Activated CD8-positive, alpha-beta memory T cell treated with anti-CD3 and anti-CD28 coated beads, Interleukin-2, amount 50 U/mL, for 24 hours (primary cell): ENCODE results near the gene AXIN1.
"Not testable (repeated sequence)": the region's sequence is repeated elsewhere in the genome, so short reads cannot be mapped to it uniquely, and the experiment has no call there.

ENCODE experiments used
- DNase-seq: peaks from one replicate; pipeline ENCODE4 v3.0.0-alpha.2; 2020; ENCODE audit errors: extremely low read depth

The AXIN1 gene

GRCh38 chr16:354291-354881 lies 1.9 kb upstream of the AXIN1 start:
- no peak for DNase-seq

DNA sequence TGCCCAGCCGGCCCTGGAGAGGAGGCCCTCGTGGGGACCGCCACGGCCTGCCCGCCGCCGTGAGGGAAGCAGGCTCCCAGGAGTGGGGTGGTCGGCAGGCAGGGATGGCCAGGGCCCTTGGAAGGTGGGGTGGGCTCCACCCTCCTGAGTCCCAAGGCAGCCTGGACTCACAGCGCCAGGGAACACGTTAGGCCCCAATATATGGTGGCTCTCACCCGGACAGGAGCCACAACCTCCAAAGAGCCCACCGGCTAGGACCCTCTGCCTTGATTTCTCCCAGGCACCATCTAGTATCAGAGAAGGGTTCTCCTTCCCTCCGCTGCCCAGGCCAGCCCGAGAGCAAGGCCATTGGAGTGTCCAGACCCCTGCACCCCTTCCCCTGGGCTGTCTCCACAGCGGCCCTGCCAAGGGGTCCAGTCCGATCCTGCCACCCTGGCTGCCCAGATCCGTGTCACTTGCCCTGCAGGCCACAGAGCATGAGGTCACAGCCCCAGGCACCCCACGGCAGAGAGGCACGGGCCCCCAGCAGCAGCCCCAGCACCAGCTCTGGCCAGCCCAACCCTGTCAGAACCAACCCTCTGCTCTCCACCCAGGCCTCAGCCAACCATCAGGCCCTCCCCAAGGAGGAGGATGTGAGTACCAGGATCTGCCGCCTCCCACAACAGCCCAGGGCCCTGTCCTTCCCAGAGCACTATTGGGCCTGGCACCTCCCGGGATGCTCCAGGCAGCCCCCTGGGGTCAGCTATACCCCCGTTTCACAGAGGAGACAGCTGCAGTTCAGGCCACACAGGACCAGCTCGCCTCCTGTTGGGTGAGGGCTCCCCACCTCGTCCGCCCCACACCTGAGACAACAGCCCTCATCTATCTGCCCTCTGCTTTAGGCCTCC lies 1.1 kb upstream of the AXIN1 start:
- DNase-seq: no peak

DNA sequence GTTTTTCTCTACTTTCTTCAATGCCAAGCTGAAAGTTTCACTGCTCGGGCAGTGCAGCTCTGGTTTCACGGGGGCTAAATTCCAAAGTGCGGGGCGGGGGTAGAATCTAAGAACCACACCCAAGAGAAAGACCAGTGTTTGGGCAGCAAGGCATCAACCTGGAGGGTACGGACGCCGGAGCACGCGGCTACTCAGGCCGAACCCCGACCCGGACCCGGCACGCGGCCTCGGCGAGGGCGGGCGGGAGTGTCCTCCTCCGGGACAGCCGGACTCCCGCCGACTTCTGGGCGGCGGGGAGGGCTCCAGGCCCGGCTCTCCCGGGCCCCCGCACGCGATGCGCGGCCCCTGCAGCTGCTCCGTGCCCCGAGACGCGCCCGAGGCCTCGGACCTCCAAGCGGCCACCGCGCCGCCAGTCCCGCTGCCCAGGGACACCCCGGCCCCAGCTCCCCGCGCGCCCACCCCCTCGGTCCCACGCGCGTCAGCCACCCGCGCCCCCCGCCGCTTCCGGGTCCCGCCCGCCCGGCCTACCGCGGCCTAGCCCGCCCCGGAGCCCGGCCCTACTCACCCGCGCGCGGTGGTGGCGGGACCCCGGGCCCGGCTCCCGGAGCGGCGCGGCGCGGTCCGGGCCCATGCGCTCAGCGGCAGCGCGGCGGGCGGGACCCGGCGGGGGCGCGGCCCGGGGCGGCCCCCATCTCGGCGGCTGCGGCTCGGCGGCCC lies 561 bp downstream of the AXIN1 start:
- DNase-seq: no peak

- no peak for DNase-seq
Measured at GRCh38 chr16:350203-350602, 2.3 kb downstream of the AXIN1 start.

DNA sequence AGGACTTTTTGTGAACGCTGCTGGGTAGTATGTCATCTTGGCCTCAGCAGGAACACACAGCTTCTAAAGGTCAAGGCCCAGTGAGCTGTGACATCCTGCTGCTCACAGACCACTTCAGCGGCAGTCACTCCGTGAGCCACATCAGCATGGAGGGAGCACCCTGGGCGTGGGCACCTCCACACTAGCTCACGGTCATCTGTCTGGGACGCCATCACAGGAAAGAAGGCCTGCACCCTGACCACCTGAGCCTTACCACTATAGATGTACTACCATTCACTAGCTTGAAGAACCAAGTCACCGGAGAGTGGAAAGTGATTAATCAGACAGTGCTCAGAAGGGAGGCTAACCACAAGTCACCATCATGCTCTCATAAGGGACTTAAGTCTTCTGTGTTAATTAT lies 3.3 kb downstream of the AXIN1 start:
- DNase-seq: no peak

DNA sequence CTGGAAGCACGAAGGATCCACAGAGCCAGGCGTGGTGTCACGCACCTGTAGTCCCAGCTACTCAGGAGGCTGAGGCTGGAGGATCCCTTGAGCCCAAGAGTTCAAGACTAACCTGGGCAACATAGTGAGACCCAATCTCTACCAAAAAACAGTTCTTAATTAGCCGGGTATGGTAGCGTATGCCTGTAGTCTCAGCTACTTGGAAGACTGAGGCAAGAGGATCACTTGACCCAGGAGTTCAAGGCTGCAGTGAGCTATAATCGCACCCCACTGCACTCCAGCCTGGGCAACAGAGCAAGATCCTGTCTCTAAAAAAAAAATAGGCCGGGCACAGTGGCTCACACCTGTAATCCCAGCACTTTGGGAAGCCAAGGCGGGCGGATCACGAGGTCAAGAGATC lies 4.0 kb downstream of the AXIN1 start:
- DNase-seq: not testable (repeated sequence)

DNA sequence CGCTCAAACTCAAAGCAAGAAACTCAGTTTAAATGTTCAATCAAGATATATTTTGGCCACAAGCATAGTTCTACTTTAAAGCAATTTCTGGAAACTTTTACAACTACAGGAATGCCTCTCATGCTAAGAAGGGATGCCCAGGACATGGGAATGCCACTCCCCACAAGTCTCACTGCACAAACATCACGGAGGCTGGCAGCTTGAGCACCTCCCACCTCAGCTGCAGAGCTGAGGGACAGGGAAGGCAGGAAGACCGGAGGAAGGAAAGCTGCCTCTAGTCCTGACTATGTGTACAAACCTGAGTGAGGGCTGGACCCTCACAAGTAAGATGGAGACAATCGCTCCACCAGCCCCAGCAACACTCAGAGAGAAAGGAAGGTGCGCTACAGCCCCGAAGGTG lies 5.3 kb downstream of the AXIN1 start:
- no peak for DNase-seq

DNA sequence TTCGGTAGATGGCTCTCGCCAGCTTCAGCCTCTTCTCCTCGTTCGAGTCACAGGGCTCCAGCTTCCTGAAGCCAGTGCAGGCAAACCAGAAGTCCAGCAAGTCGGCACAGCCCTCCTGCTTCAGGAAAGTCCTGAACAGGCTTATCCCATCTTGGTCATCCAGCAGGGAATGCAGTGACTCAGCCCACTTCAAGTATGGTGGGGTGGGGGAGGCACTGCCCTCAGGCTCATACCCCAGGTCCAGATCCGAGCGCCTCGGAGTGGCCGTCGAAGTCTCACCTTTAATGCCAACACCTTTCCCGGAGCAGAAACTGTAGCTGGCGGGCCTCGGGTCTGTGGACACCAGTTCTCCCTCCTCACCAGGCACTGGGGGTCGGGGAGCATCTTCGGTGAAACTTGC lies 5.9 kb downstream of the AXIN1 start:
- DNase-seq: no peak

- no peak for DNase-seq
Measured at GRCh38 chr16:345772-346171, 6.8 kb downstream of the AXIN1 start.

DNA sequence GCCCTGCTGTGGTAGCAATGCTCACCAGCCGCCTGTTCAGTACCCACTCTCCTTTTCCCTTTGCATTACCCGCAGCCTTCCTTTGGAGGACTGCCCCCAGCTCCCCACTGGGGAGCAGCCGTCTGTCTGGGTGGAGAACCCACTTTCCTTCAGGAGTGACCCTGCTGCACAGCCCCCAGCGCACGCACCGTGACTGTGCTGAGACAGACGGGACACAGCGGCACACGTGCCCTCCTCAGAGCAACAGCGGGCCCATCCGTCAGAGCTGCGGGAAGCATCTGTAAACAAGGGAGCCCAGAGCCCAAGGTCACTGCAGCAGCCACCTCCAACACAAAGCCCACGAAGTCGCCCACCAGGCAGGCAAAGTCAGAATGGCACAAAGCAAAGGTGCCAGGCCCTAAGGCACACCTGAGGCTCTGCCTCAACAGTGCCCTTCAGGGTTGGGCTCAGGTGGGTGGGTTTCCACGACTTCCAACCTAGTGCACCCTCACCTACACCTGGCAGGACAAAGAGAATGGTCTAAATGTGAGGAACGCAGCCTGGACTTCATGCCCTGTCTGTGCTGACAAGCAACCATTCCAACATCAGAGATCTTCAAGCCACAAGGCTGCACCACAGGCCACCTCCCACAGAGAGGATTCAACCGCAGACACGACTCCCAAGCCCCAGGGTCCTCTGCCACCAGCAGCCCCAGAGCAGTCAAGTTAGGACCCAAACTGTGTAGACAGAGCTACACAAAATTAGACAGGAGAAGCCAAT lies 9.9 kb downstream of the AXIN1 start:
- no peak for DNase-seq

DNA sequence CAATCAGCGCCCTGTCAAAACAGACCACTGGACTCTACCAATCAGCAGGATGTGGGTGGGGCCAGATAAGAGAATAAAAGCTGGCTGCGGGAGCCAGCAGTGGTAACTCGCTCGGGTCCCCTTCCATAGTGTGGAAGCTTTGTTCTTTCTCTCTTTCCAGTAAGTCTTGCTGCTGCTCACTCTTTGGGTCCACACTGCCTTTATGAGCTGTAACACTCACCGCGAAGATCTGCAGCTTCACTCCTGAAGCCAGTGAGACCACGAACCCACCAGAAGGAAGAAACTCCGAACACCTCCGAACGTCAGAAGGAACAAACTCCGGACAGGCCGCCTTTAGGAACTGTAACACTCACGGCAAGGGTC lies 10.6 kb downstream of the AXIN1 start:
- not testable (repeated sequence) for DNase-seq

DNA sequence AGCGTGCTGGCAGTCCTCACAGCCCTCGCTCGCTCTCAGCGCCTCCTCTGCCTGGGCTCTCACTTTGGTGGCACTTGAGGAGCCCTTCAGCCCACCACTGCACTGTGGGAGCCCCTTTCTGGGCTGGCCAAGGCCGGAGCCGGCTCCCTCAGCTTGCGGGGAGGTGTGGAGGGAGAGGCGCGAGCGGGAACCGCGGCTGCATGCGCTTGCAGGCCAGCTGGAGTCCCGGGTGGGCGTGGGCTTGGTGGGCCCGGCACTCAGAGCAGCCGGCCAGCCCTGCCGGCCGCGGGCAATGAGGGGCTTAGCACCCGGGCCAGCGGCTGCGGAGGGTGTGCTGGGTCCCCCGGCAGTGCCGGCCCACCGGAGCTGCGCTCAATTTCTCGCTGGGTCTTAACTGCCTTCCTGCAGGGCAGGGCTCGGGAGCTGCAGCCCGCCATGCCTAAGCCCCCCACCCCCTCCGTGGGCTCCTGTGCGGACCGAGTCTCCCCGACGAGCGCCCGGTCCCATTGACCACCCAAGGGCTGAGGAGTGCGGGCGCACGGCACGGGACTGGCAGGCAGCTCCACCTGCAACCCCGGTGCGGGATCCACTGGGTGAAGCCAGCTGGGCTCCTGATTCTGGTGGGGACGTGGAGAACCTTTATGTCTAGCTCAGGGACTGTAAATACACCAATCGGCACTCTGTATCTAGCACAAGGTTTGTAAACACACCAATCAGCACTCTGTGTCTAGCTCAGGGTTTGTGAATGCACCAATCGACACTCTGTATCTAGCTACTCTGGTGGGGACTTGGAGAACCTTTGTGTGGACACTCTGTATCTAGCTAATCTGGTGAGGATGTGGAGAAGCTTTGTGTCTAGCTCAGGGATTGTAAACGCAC lies 11.2 kb downstream of the AXIN1 start:
- not testable (repeated sequence) for DNase-seq

DNA sequence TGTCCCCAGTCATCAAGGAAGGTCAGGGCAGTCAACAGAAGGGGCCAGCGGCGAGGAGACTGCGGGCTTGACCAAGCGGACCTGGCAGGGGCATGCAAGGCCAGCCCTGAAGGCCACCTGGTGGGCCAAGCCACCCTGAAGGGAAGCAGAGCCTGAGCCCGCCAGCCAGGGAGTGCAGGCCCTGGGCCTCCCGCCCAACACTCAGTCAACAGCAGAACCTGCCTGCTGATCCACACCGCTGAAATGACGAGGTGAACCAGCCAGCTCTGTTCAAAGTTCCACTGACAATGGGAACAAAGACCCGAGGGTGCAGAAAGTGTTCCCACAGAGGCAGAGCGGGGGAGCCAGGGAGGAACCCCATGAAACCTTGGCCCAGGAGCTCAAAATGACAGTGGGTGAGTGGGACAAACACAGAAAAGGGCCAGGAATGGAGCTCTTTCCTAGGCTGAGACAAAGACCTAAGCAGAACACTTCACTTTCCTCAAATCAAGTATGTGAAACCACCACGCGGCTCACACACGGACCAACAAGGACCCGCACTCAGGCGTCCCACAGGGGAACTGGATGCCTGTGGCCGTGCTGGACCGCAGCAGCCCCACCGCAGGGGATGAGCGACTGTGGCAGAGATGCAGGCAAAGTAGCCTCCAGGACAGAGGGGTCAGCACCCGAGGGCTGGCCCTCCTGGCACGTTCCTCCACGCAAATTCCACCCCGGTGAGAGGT lies 12.0 kb downstream of the AXIN1 start:
- no peak for DNase-seq

- no peak for DNase-seq
Measured at GRCh38 chr16:339680-340079, 12.8 kb downstream of the AXIN1 start.

- DNase-seq: no peak
Measured at GRCh38 chr16:337975-338575, 14.4 kb downstream of the AXIN1 start.

DNA sequence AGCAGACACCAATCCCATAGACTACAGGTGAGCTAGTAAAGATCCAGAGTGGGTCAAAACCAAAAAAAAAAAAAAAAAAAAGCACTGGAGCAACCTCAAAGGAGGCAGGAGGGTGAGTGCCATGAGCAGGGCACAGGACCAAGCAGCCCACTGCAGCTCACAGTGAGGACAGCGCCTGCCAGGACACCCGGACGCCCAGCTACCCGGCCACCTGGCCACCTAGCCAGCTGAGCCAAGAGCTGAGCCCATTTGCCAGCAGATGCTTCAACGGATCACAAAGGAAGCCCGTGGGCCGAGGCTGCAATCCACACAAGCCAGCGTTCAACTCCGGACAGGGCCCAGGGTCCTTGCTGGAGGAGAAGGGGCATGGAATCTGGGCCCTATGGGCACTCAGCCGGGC lies 15.1 kb downstream of the AXIN1 start:
- no peak for DNase-seq

GRCh38 chr16:336269-336668 lies 16.3 kb downstream of the AXIN1 start:
- DNase-seq: no peak

- not testable (repeated sequence) for DNase-seq
Measured at GRCh38 chr16:334861-335632, 17.5 kb downstream of the AXIN1 start.

GRCh38 chr16:334164-334832 lies 18.2 kb downstream of the AXIN1 start:
- not testable (repeated sequence) for DNase-seq
